Astrocyte (in vitro differentiated cells and primary cell): ENCODE measurements around the gene SERPINA5. TPM values are rescaled to one million over a fixed set of nuclear protein-coding genes. Genes with fewer than 3 reads are reported as not detected.

Source experiments
- DNase-seq: peaks from one replicate; pipeline ENCODE4 v3.0.0-alpha.2; 2010; ENCODE audit warnings: low read depth
- FAIRE-seq: peaks from 2 replicates; lab custom pipeline; 2011; peaks lifted over from hg19 to GRCh38; lab: Jason Lieb, UNC
- H2AFZ ChIP-seq: 2 replicates; pipeline ENCODE4 v1.6.0; 2012; ENCODE audit warnings: low read depth, low read length, inconsistent platforms
- H3K27ac ChIP-seq: 2 replicates; pipeline ENCODE4 v1.5.1; 2011; ENCODE audit warnings: low read depth, low read length, inconsistent platforms
- H3K27me3 ChIP-seq: 2 replicates; pipeline ENCODE4 v1.6.0; 2011; ENCODE audit warnings: low read length, inconsistent platforms; ENCODE audit not compliant: insufficient read depth
- H3K36me3 ChIP-seq: 2 replicates; pipeline ENCODE4 v1.5.1; 2011; ENCODE audit warnings: low read length, inconsistent platforms; ENCODE audit not compliant: insufficient read depth
- H3K4me1 ChIP-seq: 2 replicates; pipeline ENCODE4 v1.5.1; 2011; ENCODE audit warnings: low read length, inconsistent platforms; ENCODE audit not compliant: insufficient read depth
- H3K4me2 ChIP-seq: 2 replicates; pipeline ENCODE4 v1.6.0; 2012; ENCODE audit warnings: low read length, inconsistent platforms
- H3K4me3 ChIP-seq: 2 replicates; pipeline ENCODE4 v1.5.1; 2011; ENCODE audit warnings: low read depth, mild to moderate bottlenecking, low read length, inconsistent platforms; ENCODE audit not compliant: insufficient read depth
- H3K79me2 ChIP-seq: 2 replicates; pipeline ENCODE4 v1.6.0; 2012; ENCODE audit warnings: mild to moderate bottlenecking, low read length, inconsistent platforms; ENCODE audit not compliant: insufficient read depth
- H3K9ac ChIP-seq: 2 replicates; pipeline ENCODE4 v1.6.0; 2012; ENCODE audit warnings: mild to moderate bottlenecking, low read length, inconsistent platforms
- H3K9me3 ChIP-seq: 2 replicates; pipeline ENCODE4 v1.5.1; 2012; ENCODE audit warnings: low read depth, mild to moderate bottlenecking, low read length, inconsistent platforms; ENCODE audit not compliant: insufficient read depth
- H4K20me1 ChIP-seq: 2 replicates; pipeline ENCODE4 v1.6.0; 2012; ENCODE audit warnings: low read length, inconsistent platforms; ENCODE audit not compliant: insufficient read depth
- H3K27ac Mint-ChIP-seq: one replicate; pipeline ENCODE4 v1.8.0; 2021; ENCODE audit warnings: mild to moderate bottlenecking, mixed read lengths; ENCODE audit not compliant: unreplicated experiment
- H3K27me3 Mint-ChIP-seq: one replicate; pipeline ENCODE4 v1.8.0; 2021; ENCODE audit warnings: low read depth, mixed read lengths; ENCODE audit not compliant: unreplicated experiment
- H3K36me3 Mint-ChIP-seq: one replicate; pipeline ENCODE4 v1.8.0; 2021; ENCODE audit warnings: low read depth, mixed read lengths; ENCODE audit not compliant: unreplicated experiment
- H3K4me1 Mint-ChIP-seq: one replicate; pipeline ENCODE4 v1.8.0; 2021; ENCODE audit warnings: low read depth, mixed read lengths; ENCODE audit not compliant: unreplicated experiment
- H3K4me3 Mint-ChIP-seq: one replicate; pipeline ENCODE4 v1.8.0; 2021; ENCODE audit warnings: mild to moderate bottlenecking, moderate library complexity, mixed read lengths; ENCODE audit not compliant: unreplicated experiment
- H3K9me3 Mint-ChIP-seq: one replicate; pipeline ENCODE4 v1.8.0; 2021; ENCODE audit warnings: mild to moderate bottlenecking, mixed read lengths; ENCODE audit not compliant: unreplicated experiment
- CTCF ChIP-seq: IDR thresholded peaks from 2 replicates; pipeline ENCODE4 v1.5.1; 2011; ENCODE audit warnings: low read depth, mild to moderate bottlenecking, inconsistent platforms, low read length, moderate library complexity; ENCODE audit not compliant: insufficient read depth
- EZH2 ChIP-seq: IDR thresholded peaks from 2 replicates; pipeline ENCODE4 v1.6.1; 2012; ENCODE audit warnings: mild to moderate bottlenecking, low read length, inconsistent platforms; ENCODE audit not compliant: insufficient read depth
- total RNA-seq: library from RNA; stranded (reverse); gene quantifications from 2 replicates; pipeline ENCODE4 v1.2.1, GENCODE V29; 2021

SERPINA5 gene
- total RNA-seq, 1 donor from 2014 or later, result 0.23 TPM

GRCh38 chr14:94611179-94611578, 30.0 kb downstream of the SERPINA5 start:
- Histone ChIP-seq H4K20me1 (no peaks in the 10 kb centered on the region), H3K4me1 (peaks cover 24% of the 10 kb centered on the region), H3K9me3 (no peaks in the 10 kb centered on the region), H3K9ac (no peak overlapping the region), H3K27ac (peak overlapping the region; percentile 74), H3K36me3 (no peaks in the 10 kb centered on the region), H3K4me3 (no peak overlapping the region), H2AFZ (no peak overlapping the region), H3K27me3 (no peaks in the 10 kb centered on the region), H3K4me2 (no peak overlapping the region), H3K79me2 (no peaks in the 10 kb centered on the region)
- TF ChIP-seq CTCF, result no peak
- TF ChIP-seq EZH2, result no peak
- H3K4me1 Mint-ChIP-seq, result peaks cover 16% of the 10 kb centered on the region
- H3K36me3 Mint-ChIP-seq, result no peaks in the 10 kb centered on the region
- H3K9me3 Mint-ChIP-seq, result peaks cover 7% of the 10 kb centered on the region
- FAIRE-seq (no peak), DNase-seq (no peak)
- no peak overlapping the region for H3K27ac Mint-ChIP-seq
- no peak overlapping the region for H3K4me3 Mint-ChIP-seq
- no peaks in the 10 kb centered on the region for H3K27me3 Mint-ChIP-seq

GRCh38 chr14:94612174-94612573, 30.9 kb downstream of the SERPINA5 start, which contains the start of gene SERPINA3:
Gene SERPINA3, plus strand, starts transcription at chr14:94612391. Its CDS starts 2,051 bp downstream, at chr14:94614442.
- peak within 1 kb of the TSS; percentile 30 for H2AFZ ChIP-seq
- H3K4me2 ChIP-seq, result peak within 1 kb of the TSS; percentile 56
- DNase-seq (peak; percentile 27), FAIRE-seq (no peak)
- H3K4me1 ChIP-seq, result peaks cover 24% of the 10 kb centered on the region
- H3K27ac ChIP-seq, result peak within 1 kb of the TSS; percentile 74
- H4K20me1 ChIP-seq, result no peaks in the 10 kb centered on the region
- H3K9ac ChIP-seq, result no peak within 1 kb of the TSS
- H3K9me3 Mint-ChIP-seq, result peaks cover 16% of the 10 kb centered on the region
- H3K27me3 ChIP-seq, result no peaks in the 10 kb centered on the region
- peaks cover 2% of the 10 kb centered on the region for H3K27me3 Mint-ChIP-seq
- H3K4me3 Mint-ChIP-seq, result no peak within 1 kb of the TSS
- H3K36me3 ChIP-seq, result no peaks in the 10 kb centered on the region
- TF ChIP-seq CTCF (no peak), EZH2 (no peak)
- peaks cover 5% of the 10 kb centered on the region for H3K9me3 ChIP-seq
- no peaks in the 10 kb centered on the region for H3K36me3 Mint-ChIP-seq
- H3K79me2 ChIP-seq, result no peaks in the 10 kb centered on the region
- peaks cover 16% of the 10 kb centered on the region for H3K4me1 Mint-ChIP-seq
- no peak within 1 kb of the TSS for H3K4me3 ChIP-seq
- peak within 1 kb of the TSS; percentile 80 for H3K27ac Mint-ChIP-seq

- H3K36me3 ChIP-seq, result no peaks in the 10 kb centered on the region
- no peak overlapping the region for H3K4me3 ChIP-seq
- peak overlapping the region; percentile 30 for H2AFZ ChIP-seq
- H3K79me2 ChIP-seq, result no peaks in the 10 kb centered on the region
- H3K4me1 Mint-ChIP-seq, result peaks cover 16% of the 10 kb centered on the region
- no peaks in the 10 kb centered on the region for H4K20me1 ChIP-seq
- H3K27ac ChIP-seq, result no peak overlapping the region
- H3K9ac ChIP-seq, result no peak overlapping the region
- peaks cover 24% of the 10 kb centered on the region for H3K4me1 ChIP-seq
- DNase-seq (peak; percentile 44), FAIRE-seq (no peak)
- H3K36me3 Mint-ChIP-seq, result no peaks in the 10 kb centered on the region
- no peaks in the 10 kb centered on the region for H3K27me3 ChIP-seq
- H3K4me2 ChIP-seq, result peak overlapping the region; percentile 56
- H3K27ac Mint-ChIP-seq, result peak overlapping the region; percentile 80
- H3K9me3 ChIP-seq, result peaks cover 8% of the 10 kb centered on the region
- peaks cover 2% of the 10 kb centered on the region for H3K27me3 Mint-ChIP-seq
- H3K9me3 Mint-ChIP-seq, result peaks cover 22% of the 10 kb centered on the region
- H3K4me3 Mint-ChIP-seq, result no peak overlapping the region
- TF ChIP-seq EZH2, result no peak
- TF ChIP-seq CTCF, result no peak
Observed at GRCh38 chr14:94612580-94613554, 31.6 kb downstream of the SERPINA5 start.
